HFF-Myc (cell line): ENCODE results near the gene DZIP1.

Experiments used
- DNase-seq: peaks from one replicate; pipeline ENCODE4 v3.0.0-alpha.2; 2011; ENCODE audit warnings: low read depth; ENCODE audit errors: extremely low read depth
- H3K4me3 ChIP-seq: replicated peaks from 2 replicates; pipeline ENCODE4 v1.5.1; 2011; ENCODE audit warnings: low read depth, mild to moderate bottlenecking, control low read depth, low read length
- TF ChIP-seq, protein P1 (sequence below): IDR thresholded peaks from 2 replicates; pipeline ENCODE4 v1.5.1; 2012; ENCODE audit warnings: mild to moderate bottlenecking, low read depth, low read length, control low read depth; ENCODE audit errors: missing control alignments

Gene DZIP1

DNA sequence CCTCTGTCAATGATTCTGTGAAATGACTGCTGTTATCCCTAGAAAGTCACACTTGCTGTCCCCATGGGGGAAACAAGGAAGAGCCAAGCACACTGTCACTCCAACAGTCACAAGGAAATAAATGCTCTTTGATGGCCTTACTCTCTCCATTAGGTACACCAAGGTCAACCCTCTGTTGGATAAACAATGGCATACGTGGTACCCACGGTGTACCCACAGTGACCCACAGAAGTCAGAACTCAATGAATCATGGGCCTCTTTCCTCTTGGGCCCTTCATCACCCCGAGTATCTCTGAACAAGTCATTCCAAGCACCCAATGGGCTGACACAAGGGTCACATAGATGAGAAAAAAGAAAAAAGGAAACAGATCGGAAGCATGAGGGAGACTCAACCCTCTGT lies 15.4 kb downstream of the DZIP1 start:
- H3K4me3 ChIP-seq: no peak overlapping the region
- DNase-seq: no peak
- TF ChIP-seq, protein P1, sequence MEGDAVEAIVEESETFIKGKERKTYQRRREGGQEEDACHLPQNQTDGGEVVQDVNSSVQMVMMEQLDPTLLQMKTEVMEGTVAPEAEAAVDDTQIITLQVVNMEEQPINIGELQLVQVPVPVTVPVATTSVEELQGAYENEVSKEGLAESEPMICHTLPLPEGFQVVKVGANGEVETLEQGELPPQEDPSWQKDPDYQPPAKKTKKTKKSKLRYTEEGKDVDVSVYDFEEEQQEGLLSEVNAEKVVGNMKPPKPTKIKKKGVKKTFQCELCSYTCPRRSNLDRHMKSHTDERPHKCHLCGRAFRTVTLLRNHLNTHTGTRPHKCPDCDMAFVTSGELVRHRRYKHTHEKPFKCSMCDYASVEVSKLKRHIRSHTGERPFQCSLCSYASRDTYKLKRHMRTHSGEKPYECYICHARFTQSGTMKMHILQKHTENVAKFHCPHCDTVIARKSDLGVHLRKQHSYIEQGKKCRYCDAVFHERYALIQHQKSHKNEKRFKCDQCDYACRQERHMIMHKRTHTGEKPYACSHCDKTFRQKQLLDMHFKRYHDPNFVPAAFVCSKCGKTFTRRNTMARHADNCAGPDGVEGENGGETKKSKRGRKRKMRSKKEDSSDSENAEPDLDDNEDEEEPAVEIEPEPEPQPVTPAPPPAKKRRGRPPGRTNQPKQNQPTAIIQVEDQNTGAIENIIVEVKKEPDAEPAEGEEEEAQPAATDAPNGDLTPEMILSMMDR: no peak

DNA sequence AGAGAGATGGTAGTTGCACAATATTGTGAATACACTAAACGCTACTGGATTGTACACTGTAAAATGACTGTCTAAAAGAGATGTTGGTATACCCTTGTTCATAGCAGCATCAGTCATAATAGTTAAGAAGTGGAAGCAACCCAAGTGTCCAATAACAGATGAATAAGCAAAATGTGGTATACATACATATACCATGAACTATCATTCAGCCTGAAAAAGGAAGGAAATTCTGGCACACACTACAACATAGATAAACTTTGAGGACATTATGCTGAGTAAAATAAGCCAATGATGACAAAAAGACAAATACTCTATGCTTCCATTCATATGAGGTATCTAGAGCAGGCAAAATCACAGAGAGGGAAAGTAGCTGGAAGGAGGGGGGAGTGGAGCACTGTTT lies 16.0 kb downstream of the DZIP1 start:
- H3K4me3 ChIP-seq: no peak overlapping the region
- no peak for DNase-seq
- TF ChIP-seq, protein P1: no peak

DNA sequence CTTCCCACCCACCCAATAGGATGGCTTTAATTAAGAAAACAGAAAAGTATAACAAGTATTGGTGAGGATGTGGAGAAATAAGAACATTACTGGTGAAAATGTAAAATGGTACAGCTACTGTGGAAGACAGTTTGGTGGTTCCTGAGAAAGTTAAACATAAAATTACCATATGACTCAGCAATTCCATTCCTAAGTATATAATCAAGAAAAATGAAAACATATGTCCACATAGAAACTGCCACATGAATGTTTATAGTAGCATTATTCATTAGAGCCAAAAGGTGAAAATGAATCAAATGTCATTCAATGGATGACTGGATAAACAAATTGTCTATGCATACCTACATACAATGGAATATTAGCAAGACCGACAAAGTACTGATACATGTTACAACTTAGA lies 16.9 kb downstream of the DZIP1 start:
- TF ChIP-seq, protein P1: no peak
- no peak for DNase-seq
- no peak overlapping the region for H3K4me3 ChIP-seq

DNA sequence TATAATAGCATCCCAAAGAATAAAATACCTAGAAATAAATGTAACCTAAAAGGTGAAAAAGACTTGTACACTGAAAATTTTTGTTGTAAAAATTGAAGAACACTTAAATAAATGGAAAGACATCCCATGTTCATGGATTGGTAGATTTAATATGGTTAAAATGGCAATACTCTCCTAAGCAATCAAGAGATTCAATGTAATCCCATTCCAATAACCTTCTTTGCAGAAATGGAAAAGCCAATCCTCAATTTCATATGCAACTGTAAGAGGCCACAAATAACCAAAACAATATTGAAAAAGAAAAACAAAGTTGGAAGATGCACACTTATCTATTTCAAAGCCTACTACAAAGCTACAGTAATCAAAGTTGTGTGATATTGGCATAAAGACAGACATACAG lies 17.7 kb downstream of the DZIP1 start:
- TF ChIP-seq, protein P1: no peak
- no peak for DNase-seq
- H3K4me3 ChIP-seq: no peak overlapping the region

DNA sequence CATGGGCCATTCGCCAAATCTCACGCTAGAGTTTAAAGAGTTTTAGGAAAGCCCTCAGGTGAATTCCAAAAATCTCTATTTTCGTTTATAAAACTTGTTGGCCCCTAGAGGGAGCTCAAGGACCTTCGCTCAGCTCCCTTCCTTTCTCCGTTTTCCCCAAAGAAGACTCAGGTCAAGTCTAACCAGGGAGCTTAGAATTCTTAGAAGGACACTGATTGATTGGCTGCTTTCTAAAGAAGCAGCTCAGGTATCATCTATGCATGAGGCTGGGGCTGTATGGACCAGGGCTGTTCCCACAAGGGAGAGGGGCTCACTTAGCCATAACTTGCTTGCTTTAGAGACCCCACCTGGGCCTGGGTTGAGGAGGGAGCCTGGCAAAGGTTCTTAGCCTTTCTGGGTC lies 20.5 kb downstream of the DZIP1 start:
- H3K4me3 ChIP-seq: no peak overlapping the region
- TF ChIP-seq, protein P1: peak; percentile 75
- no peak for DNase-seq

DNA sequence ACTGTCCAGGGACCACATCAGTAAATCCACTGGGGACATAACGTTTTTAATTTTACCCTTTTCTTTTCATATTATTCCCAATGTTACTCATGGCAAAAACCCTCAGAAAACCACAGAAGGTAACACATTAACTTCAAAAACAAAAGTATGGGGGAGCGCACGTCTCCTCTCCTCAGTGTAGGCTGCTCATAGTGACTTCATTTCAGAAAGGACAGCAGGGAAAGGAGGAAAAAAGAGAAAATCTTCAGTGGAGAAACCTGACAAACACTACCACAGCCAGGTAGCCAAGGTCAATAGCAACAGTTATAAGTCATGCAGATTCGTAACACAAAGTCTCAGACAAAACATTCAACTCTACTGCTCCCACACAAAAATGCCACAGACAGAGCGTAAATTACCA lies 21.4 kb downstream of the DZIP1 start:
- DNase-seq: no peak
- TF ChIP-seq, protein P1: no peak
- no peak overlapping the region for H3K4me3 ChIP-seq

DNA sequence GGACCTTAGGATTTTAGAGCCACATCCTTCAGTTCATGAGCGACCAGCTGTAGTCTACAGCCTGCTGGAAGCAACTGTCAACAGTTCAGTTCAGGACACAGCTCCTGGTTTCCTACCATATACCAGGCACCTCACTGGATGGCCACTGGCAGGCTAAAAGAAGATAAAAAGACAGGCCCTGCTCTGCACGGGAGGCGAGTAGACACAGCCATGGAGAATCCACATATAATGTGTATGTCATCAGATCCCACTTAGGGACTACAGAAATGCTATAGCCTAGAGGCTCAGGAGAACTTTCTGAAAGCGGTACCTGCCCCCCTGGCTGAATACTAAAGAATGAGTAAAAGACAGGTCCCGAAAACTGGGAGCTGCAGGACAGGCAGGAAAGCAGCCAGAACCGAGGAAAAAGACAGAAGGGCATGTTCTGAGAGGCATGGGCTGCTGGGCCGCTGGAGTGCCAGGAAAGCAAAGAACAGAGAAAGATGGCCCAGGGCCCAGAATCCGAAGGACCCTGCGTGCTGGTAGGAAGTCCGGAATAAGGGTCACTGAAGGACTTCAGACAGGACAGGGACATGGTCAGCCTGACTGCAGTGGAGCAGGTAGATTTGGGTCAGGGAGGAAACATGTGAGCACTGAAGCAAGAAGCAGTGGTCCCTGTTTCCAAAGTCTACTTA lies 23.5 kb downstream of the DZIP1 start:
- no peak overlapping the region for H3K4me3 ChIP-seq
- DNase-seq: no peak
- TF ChIP-seq, protein P1: no peak
